Measurements from ENCODE around the gene PUDP.

DNA sequence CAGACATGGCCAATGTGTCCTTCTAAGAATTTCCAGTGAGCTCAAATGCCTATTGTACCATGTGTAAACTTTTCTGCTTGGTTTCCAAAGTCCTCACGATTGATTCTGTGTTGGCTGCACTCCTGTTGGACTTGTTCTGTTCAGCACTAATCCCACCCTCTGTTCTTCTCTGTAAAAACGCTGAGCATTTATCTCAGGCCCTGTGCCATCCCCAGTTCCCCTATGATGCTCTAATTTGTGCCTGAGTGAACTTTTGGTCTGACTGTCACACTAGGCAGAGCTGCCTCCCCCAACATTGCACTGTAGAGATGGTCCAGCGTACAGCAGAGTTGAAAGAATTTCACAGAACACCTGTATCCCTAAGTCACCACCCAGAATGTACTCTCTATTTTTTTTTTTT lies 76.6 kb downstream of the PUDP start:
- no peak for TF ChIP-seq CTCF (IDR thresholded peaks at IDR 0.05 in 2 of 3, conservative IDR thresholded peaks at IDR 0.05 in 1 of 3; ENCODE audit: borderline replicate concordance in 1 of 3, insufficient read depth in 1 of 3, low read depth in 2 of 3, low read length in 2 of 3)
- no peak for TF ChIP-seq CEBPB (IDR thresholded peaks at IDR 0.05; ENCODE audit: low read depth)
- no peak for TF ChIP-seq ATF3 (IDR thresholded peaks at IDR 0.05)
- TF ChIP-seq POLR2AphosphoS5 (IDR thresholded peaks at IDR 0.05; ENCODE audit: low read depth, low read length): no peak
- TF ChIP-seq, protein P1, sequence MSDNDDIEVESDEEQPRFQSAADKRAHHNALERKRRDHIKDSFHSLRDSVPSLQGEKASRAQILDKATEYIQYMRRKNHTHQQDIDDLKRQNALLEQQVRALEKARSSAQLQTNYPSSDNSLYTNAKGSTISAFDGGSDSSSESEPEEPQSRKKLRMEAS (IDR thresholded peaks at IDR 0.05): no peak
- TF ChIP-seq POLR2A (IDR thresholded peaks at IDR 0.05; ENCODE audit: borderline replicate concordance, extremely low read depth, insufficient read depth, insufficient read length): no peak
- no peak for TF ChIP-seq SIN3A (IDR thresholded peaks at IDR 0.05; ENCODE audit: low read depth)
- no peak for TF ChIP-seq FOSL1 (IDR thresholded peaks at IDR 0.05; ENCODE audit: low read depth)
- no peak for TF ChIP-seq EZH2 (IDR thresholded peaks at IDR 0.05)
- TF ChIP-seq ZNF274 (IDR thresholded peaks at IDR 0.05; ENCODE audit: low read depth, low read length): no peak

Measured in HCT116 (cell line).